PC-9 (cell line): ENCODE measurements around the gene ADGRG7. TPM values are rescaled to one million over a fixed set of nuclear protein-coding genes. Genes with fewer than 3 reads are reported as not detected.

Experiments
- BruUV-seq: library from RNA; stranded (reverse); fragments of 400-500 nt; replicated peaks from 2 replicates; lab custom pipeline; 2021; lab: Mats Ljungman, UMichigan
- CTCF ChIA-PET: fragments of 300-600 bp; sonication (Branson Sonifier 250); formaldehyde crosslinking; loops from one replicate; lab custom pipeline; 2022; ENCODE audit warnings: antibody characterized with exemption; lab: Charles Lee
- POLR2A ChIA-PET: fragments of 300-600 bp; sonication (Branson Sonifier 250); formaldehyde crosslinking; loops from one replicate; lab custom pipeline; 2022; ENCODE audit warnings: antibody characterized with exemption; ENCODE audit not compliant: unreplicated experiment; lab: Charles Lee
- DNase-seq, 2 experiments: peaks; one replicate each; pipeline versions ENCODE4 v3.0.0 to v3.0.0-alpha.2; 2015 to 2022; ENCODE audit warnings: mixed read lengths in 1 of 2
- H2AFZ ChIP-seq: fragments of 200-600 bp; sonication (generic); 2 replicates; pipeline ENCODE4 v1.8.1; 2017; ENCODE audit warnings: antibody characterized with exemption
- H3F3A ChIP-seq: fragments of 200-600 bp; sonication (generic); 2 replicates; pipeline ENCODE4 v1.8.1; 2017; ENCODE audit warnings: antibody characterized with exemption, mild to moderate bottlenecking, low read depth; ENCODE audit not compliant: insufficient read depth
- H3K27ac ChIP-seq: fragments of 200-600 bp; sonication (generic); 2 replicates; pipeline ENCODE4 v1.6.1; 2016; ENCODE audit warnings: mixed run types
- H3K27me3 ChIP-seq: fragments of 200-600 bp; sonication (generic); 2 replicates; pipeline ENCODE4 v1.6.1; 2016; ENCODE audit warnings: low read depth, mixed run types; ENCODE audit not compliant: insufficient read depth
- H3K36me3 ChIP-seq: fragments of 200-600 bp; sonication (generic); 2 replicates; pipeline ENCODE4 v1.6.1; 2016; ENCODE audit warnings: low read depth, mixed run types
- H3K4me1 ChIP-seq: fragments of 200-600 bp; sonication (generic); replicated peaks from 2 replicates; pipeline ENCODE4 v1.6.1; 2016; ENCODE audit warnings: mixed run types; ENCODE audit not compliant: insufficient read depth
- H3K4me2 ChIP-seq: fragments of 200-600 bp; sonication (generic); 2 replicates; pipeline ENCODE4 v1.6.1; 2017; ENCODE audit warnings: mixed run types
- H3K4me3 ChIP-seq: fragments of 200-600 bp; sonication (generic); 2 replicates; pipeline ENCODE4 v1.6.1; 2016; ENCODE audit warnings: mixed run types
- H3K79me2 ChIP-seq: fragments of 200-600 bp; sonication (generic); 2 replicates; pipeline ENCODE4 v1.6.1; 2017; ENCODE audit warnings: low read depth, mixed run types
- H3K9me2 ChIP-seq: fragments of 200-600 bp; sonication (generic); 2 replicates; pipeline ENCODE4 v1.8.1; 2017; ENCODE audit warnings: mild to moderate bottlenecking; ENCODE audit not compliant: insufficient read depth
- H3K9me3 ChIP-seq: fragments of 200-600 bp; sonication (generic); 2 replicates; pipeline ENCODE4 v1.8.1; 2016; ENCODE audit warnings: low read depth; ENCODE audit not compliant: insufficient read depth
- H4K20me1 ChIP-seq: fragments of 200-600 bp; sonication (generic); 2 replicates; pipeline ENCODE4 v1.8.1; 2017; ENCODE audit not compliant: insufficient read depth
- CTCF ChIP-seq: fragments of 200-600 bp; sonication (generic); conservative IDR thresholded peaks from 2 replicates; pipeline ENCODE4 v1.6.1; 2017; ENCODE audit warnings: mixed run types, antibody characterized with exemption, mild to moderate bottlenecking, moderate library complexity
- EZH2 ChIP-seq: fragments of 200-600 bp; sonication (generic); IDR thresholded peaks from 2 replicates; pipeline ENCODE4 v1.8.0; 2017; ENCODE audit warnings: antibody characterized with exemption, low read depth
- intact Hi-C: fragments of 100-400 bp; cut with micrococcal nuclease; formaldehyde crosslinking; loops from one replicate; pipeline ENCODE4 v1.10.0; 2022; ENCODE audit not compliant: unreplicated experiment
- total RNA-seq: library from RNA; stranded (reverse); gene quantifications from 2 replicates; pipeline ENCODE4 v1.2.3, GENCODE V29; 2021

Gene ADGRG7
- total RNA-seq, 1 experiment from 2014 or later, result not detected

GRCh38 chr3:100570811-100571210 is 38.6 kb upstream of the ADGRG7 start:
- no peak for DNase-seq
- H2AFZ ChIP-seq, result no peak overlapping the region
- H3K4me1 ChIP-seq, result no peaks in the 10 kb centered on the region
- no peaks in the 10 kb centered on the region for H3F3A ChIP-seq
- no peak overlapping the region for H3K4me2 ChIP-seq
- TF ChIP-seq CTCF (no peak), EZH2 (no peak)
- H3K9me2 ChIP-seq, result 0 out of 2 replicates have a peak, but pooled peaks cover 4% of the 10 kb centered on the region
- POLR2A ChIA-PET, result no interaction called here
- H3K79me2 ChIP-seq, result no peaks in the 10 kb centered on the region
- CTCF ChIA-PET, result no interaction called here
- H3K36me3 ChIP-seq, result no peaks in the 10 kb centered on the region
- no peak overlapping the region for H3K27ac ChIP-seq
- H3K4me3 ChIP-seq, result no peak overlapping the region
- intact Hi-C loops, result no loop called here
- no peaks in the 10 kb centered on the region for H3K27me3 ChIP-seq
- BruUV-seq, result no TSS peak
- no peaks in the 10 kb centered on the region for H4K20me1 ChIP-seq
- no peaks in the 10 kb centered on the region for H3K9me3 ChIP-seq

DNA sequence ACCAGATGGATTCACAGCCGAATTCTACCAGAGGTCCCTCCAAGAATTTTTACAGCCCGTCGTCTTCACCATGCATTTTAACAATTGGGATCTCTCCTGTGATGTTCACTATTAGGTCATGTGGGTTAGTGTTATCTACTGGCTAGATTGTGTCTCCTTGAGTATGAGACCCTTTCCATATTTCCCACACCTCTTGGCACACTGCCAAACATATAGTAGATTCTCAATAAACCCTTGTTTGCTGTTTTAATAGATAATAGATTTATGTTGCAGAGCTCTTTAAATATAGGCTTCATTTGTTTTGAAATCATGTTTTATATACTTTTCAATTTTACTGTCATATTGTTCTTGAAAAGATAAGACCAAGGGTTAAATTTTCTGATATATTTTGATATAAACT is 34.9 kb upstream of the ADGRG7 start:
- BruUV-seq, result no TSS peak
- no peak for DNase-seq
- H3K9me2 ChIP-seq, result no peaks in the 10 kb centered on the region
- CTCF ChIA-PET, result interaction anchor here (0.7 kb wide), 1 partner anchor 202 kb away, joined by 9 read pairs; no protein-coding TSS in a partner anchor
- H3K36me3 ChIP-seq, result no peaks in the 10 kb centered on the region
- H3K79me2 ChIP-seq, result no peaks in the 10 kb centered on the region
- TF ChIP-seq EZH2 (no peak), CTCF (no peak)
- H3K27ac ChIP-seq, result no peak overlapping the region
- POLR2A ChIA-PET, result interaction anchor here (0.6 kb wide), 2 partner anchors 103 to 1262 kb away, joined by 3 to 13 read pairs; no protein-coding TSS in a partner anchor
- no peaks in the 10 kb centered on the region for H3K4me1 ChIP-seq
- H2AFZ ChIP-seq, result no peak overlapping the region
- no peak overlapping the region for H3K4me3 ChIP-seq
- H4K20me1 ChIP-seq, result no peaks in the 10 kb centered on the region
- no peaks in the 10 kb centered on the region for H3F3A ChIP-seq
- no peak overlapping the region for H3K4me2 ChIP-seq
- no peaks in the 10 kb centered on the region for H3K9me3 ChIP-seq
- H3K27me3 ChIP-seq, result no peaks in the 10 kb centered on the region
- intact Hi-C loops, result no loop called here

- Histone ChIP-seq H3K9me3 (no peaks in the 10 kb centered on the region), H3F3A (no peaks in the 10 kb centered on the region), H3K4me3 (no peak overlapping the region), H3K36me3 (no peaks in the 10 kb centered on the region), H3K27me3 (no peaks in the 10 kb centered on the region), H2AFZ (no peak overlapping the region), H3K79me2 (no peaks in the 10 kb centered on the region), H4K20me1 (no peaks in the 10 kb centered on the region), H3K9me2 (no peaks in the 10 kb centered on the region), H3K4me1 (no peaks in the 10 kb centered on the region), H3K4me2 (no peak overlapping the region), H3K27ac (no peak overlapping the region)
- intact Hi-C loops, result no loop called here
- DNase-seq, result no peak
- ChIA-PET CTCF (no interaction called here), POLR2A (no interaction called here)
- no TSS peak for BruUV-seq
- no peak for TF ChIP-seq CTCF
Observed at GRCh38 chr3:100575704-100576103, 33.7 kb upstream of the ADGRG7 start.
